GM19467 (cell line): ENCODE measurements around the gene JAML.

Source experiments
- ATAC-seq: cut with Tn5 transposase; IDR thresholded peaks from one replicate; pipeline ENCODE4 v1.9.1; 2021; ENCODE audit warnings: mild to moderate bottlenecking, moderate library complexity; ENCODE audit not compliant: unreplicated experiment

The JAML gene

GRCh38 chr11:118224511-118225188 lies at the start of gene JAML:
Gene JAML (minus strand): TSS chr11:118225011. CDS start chr11:118214866, 10,145 bp downstream.
- peak; percentile 41 for ATAC-seq

- no peak for ATAC-seq
These were observed 49.4 kb upstream of the JAML start for GRCh38 chr11:118274186-118274585.

GRCh38 chr11:118272001-118272400 lies 47.2 kb upstream of the JAML start:
- no peak for ATAC-seq

- ATAC-seq: no peak
These were observed 42.7 kb upstream of the JAML start for GRCh38 chr11:118267486-118267885.

- no peak for ATAC-seq
These were observed 41.1 kb upstream of the JAML start for GRCh38 chr11:118265954-118266353.

- no peak for ATAC-seq
These were observed 40.0 kb upstream of the JAML start for GRCh38 chr11:118264569-118265465.

GRCh38 chr11:118263695-118264568 lies 39.1 kb upstream of the JAML start, which contains the start of gene MPZL2:
Gene MPZL2 (minus strand): TSS chr11:118264297. CDS start chr11:118264153, 144 bp downstream.
- no peak for ATAC-seq

GRCh38 chr11:118263112-118263511 lies 38.3 kb upstream of the JAML start:
- ATAC-seq: no peak

- ATAC-seq: no peak
These were observed 35.5 kb upstream of the JAML start for GRCh38 chr11:118260353-118260752.

- no peak for ATAC-seq
These were observed 34.3 kb upstream of the JAML start for GRCh38 chr11:118259138-118259537.

GRCh38 chr11:118258410-118258809 lies 33.6 kb upstream of the JAML start:
- no peak for ATAC-seq

GRCh38 chr11:118252688-118253087 lies 27.9 kb upstream of the JAML start:
- no peak for ATAC-seq

- peak; percentile 54 for ATAC-seq
These were observed 27.2 kb upstream of the JAML start, which contains the start of gene MPZL3 for GRCh38 chr11:118251858-118252652. Gene MPZL3 (minus strand): TSS chr11:118252365. CDS start chr11:118252294, 71 bp downstream.

- ATAC-seq: no peak
These were observed 22.2 kb upstream of the JAML start for GRCh38 chr11:118247041-118247440.

- ATAC-seq: no peak
These were observed 21.2 kb upstream of the JAML start for GRCh38 chr11:118245936-118246562.

GRCh38 chr11:118243993-118244762 lies 19.4 kb upstream of the JAML start:
- ATAC-seq: no peak

- ATAC-seq: no peak
These were observed 18.4 kb upstream of the JAML start for GRCh38 chr11:118243161-118243560.

GRCh38 chr11:118241764-118242098 lies 16.9 kb upstream of the JAML start:
- no peak for ATAC-seq
